ENCODE results near the gene FAIM2. TPM values are rescaled to one million over a fixed set of nuclear protein-coding genes. Genes with fewer than 3 reads are reported as not detected.

FAIM2 gene
- total and polyA plus RNA-seq, 2 experiments from 2014 or later = 0.61 to 2.0 TPM

GRCh38 chr12:49869816-49870500, 33.7 kb downstream of the FAIM2 start:
- Histone ChIP-seq H3K36me3 (ENCODE audit: insufficient read depth) (no peaks in the 10 kb centered on the region), H2AFZ (no peak overlapping the region), H3K4me3 (no peak overlapping the region), H3K9me2 (ENCODE audit: insufficient read depth) (no peaks in the 10 kb centered on the region), H3K27me3 (ENCODE audit: insufficient read depth) (no peaks in the 10 kb centered on the region), H3K4me2 (no peak overlapping the region), H3K4me1 (ENCODE audit: insufficient read depth) (no peaks in the 10 kb centered on the region; the same call in 1 of the 2 replicates), H3F3A (replicated peaks; ENCODE audit: low read depth) (no peaks in the 10 kb centered on the region), H3K27ac (ENCODE audit: low read depth) (no peak overlapping the region), H4K20me1 (replicated peaks; ENCODE audit: insufficient read depth) (no peaks in the 10 kb centered on the region), H3K79me2 (replicated peaks; ENCODE audit: insufficient read depth) (no peaks in the 10 kb centered on the region)
- H3K27me3 Mint-ChIP-seq (ENCODE audit: insufficient read depth, low read depth, poor library complexity) = peaks cover 17% of the 10 kb centered on the region
- DNase-seq (ENCODE audit: low spot score) = no peak
- TF ChIP-seq, protein P1, sequence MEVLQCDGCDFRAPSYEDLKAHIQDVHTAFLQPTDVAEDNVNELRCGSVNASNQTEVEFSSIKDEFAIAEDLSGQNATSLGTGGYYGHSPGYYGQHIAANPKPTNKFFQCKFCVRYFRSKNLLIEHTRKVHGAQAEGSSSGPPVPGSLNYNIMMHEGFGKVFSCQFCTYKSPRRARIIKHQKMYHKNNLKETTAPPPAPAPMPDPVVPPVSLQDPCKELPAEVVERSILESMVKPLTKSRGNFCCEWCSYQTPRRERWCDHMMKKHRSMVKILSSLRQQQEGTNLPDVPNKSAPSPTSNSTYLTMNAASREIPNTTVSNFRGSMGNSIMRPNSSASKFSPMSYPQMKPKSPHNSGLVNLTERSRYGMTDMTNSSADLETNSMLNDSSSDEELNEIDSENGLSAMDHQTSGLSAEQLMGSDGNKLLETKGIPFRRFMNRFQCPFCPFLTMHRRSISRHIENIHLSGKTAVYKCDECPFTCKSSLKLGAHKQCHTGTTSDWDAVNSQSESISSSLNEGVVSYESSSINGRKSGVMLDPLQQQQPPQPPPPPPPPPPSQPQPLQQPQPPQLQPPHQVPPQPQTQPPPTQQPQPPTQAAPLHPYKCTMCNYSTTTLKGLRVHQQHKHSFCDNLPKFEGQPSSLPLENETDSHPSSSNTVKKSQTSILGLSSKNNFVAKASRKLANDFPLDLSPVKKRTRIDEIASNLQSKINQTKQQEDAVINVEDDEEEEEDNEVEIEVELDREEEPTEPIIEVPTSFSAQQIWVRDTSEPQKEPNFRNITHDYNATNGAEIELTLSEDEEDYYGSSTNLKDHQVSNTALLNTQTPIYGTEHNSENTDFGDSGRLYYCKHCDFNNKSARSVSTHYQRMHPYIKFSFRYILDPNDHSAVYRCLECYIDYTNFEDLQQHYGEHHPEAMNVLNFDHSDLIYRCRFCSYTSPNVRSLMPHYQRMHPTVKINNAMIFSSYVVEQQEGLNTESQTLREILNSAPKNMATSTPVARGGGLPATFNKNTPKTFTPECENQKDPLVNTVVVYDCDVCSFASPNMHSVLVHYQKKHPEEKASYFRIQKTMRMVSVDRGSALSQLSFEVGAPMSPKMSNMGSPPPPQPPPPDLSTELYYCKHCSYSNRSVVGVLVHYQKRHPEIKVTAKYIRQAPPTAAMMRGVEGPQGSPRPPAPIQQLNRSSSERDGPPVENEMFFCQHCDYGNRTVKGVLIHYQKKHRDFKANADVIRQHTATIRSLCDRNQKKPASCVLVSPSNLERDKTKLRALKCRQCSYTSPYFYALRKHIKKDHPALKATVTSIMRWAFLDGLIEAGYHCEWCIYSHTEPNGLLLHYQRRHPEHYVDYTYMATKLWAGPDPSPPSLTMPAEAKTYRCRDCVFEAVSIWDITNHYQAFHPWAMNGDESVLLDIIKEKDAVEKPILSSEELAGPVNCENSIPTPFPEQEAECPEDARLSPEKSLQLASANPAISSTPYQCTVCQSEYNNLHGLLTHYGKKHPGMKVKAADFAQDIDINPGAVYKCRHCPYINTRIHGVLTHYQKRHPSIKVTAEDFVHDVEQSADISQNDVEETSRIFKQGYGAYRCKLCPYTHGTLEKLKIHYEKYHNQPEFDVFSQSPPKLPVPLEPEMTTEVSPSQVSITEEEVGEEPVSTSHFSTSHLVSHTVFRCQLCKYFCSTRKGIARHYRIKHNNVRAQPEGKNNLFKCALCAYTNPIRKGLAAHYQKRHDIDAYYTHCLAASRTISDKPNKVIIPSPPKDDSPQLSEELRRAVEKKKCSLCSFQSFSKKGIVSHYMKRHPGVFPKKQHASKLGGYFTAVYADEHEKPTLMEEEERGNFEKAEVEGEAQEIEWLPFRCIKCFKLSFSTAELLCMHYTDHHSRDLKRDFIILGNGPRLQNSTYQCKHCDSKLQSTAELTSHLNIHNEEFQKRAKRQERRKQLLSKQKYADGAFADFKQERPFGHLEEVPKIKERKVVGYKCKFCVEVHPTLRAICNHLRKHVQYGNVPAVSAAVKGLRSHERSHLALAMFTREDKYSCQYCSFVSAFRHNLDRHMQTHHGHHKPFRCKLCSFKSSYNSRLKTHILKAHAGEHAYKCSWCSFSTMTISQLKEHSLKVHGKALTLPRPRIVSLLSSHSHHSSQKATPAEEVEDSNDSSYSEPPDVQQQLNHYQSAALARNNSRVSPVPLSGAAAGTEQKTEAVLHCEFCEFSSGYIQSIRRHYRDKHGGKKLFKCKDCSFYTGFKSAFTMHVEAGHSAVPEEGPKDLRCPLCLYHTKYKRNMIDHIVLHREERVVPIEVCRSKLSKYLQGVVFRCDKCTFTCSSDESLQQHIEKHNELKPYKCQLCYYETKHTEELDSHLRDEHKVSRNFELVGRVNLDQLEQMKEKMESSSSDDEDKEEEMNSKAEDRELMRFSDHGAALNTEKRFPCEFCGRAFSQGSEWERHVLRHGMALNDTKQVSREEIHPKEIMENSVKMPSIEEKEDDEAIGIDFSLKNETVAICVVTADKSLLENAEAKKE (CRISPR knock-in tag; IDR thresholded peaks at IDR 0.05) = no peak
- TF ChIP-seq STAT1 (IDR thresholded peaks at IDR 0.05; ENCODE audit: unreplicated experiment) = no peak
- TF ChIP-seq CTCF (conservative IDR thresholded peaks at IDR 0.05; ENCODE audit: low read depth in 2 of 2) = no peak
- TF ChIP-seq ETS1 (IDR thresholded peaks at IDR 0.05) = no peak
- TF ChIP-seq JUNB (IDR thresholded peaks at IDR 0.05; ENCODE audit: unreplicated experiment) = no peak
- TF ChIP-seq POLR2AphosphoS5 (IDR thresholded peaks at IDR 0.05; ENCODE audit: low read depth) = no peak
- TF ChIP-seq ZNF114 (CRISPR knock-in tag; IDR thresholded peaks at IDR 0.05) = no peak
- TF ChIP-seq EZH2phosphoT487 (IDR thresholded peaks at IDR 0.05; ENCODE audit: unreplicated experiment) = no peak
- no peak for TF ChIP-seq ZNF331 (CRISPR knock-in tag; IDR thresholded peaks at IDR 0.05; ENCODE audit: low read depth)
- TF ChIP-seq, protein P2, sequence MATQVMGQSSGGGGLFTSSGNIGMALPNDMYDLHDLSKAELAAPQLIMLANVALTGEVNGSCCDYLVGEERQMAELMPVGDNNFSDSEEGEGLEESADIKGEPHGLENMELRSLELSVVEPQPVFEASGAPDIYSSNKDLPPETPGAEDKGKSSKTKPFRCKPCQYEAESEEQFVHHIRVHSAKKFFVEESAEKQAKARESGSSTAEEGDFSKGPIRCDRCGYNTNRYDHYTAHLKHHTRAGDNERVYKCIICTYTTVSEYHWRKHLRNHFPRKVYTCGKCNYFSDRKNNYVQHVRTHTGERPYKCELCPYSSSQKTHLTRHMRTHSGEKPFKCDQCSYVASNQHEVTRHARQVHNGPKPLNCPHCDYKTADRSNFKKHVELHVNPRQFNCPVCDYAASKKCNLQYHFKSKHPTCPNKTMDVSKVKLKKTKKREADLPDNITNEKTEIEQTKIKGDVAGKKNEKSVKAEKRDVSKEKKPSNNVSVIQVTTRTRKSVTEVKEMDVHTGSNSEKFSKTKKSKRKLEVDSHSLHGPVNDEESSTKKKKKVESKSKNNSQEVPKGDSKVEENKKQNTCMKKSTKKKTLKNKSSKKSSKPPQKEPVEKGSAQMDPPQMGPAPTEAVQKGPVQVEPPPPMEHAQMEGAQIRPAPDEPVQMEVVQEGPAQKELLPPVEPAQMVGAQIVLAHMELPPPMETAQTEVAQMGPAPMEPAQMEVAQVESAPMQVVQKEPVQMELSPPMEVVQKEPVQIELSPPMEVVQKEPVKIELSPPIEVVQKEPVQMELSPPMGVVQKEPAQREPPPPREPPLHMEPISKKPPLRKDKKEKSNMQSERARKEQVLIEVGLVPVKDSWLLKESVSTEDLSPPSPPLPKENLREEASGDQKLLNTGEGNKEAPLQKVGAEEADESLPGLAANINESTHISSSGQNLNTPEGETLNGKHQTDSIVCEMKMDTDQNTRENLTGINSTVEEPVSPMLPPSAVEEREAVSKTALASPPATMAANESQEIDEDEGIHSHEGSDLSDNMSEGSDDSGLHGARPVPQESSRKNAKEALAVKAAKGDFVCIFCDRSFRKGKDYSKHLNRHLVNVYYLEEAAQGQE (IDR thresholded peaks at IDR 0.05; ENCODE audit: unreplicated experiment) = no peak
- TF ChIP-seq CREB1 (CRISPR knock-in tag; IDR thresholded peaks at IDR 0.05; ENCODE audit: low read depth) = no peak
- no peak for TF ChIP-seq NANOG (IDR thresholded peaks at IDR 0.05; ENCODE audit: borderline replicate concordance)
- TF ChIP-seq EZH2 (IDR thresholded peaks at IDR 0.05; ENCODE audit: low read depth, unreplicated experiment) = no peak
- no peak overlapping the region for H3K27ac Mint-ChIP-seq
- peaks cover 7% of the 10 kb centered on the region for H3K4me1 Mint-ChIP-seq
- no peaks in the 10 kb centered on the region; the same call in 2 of the 3 replicates for H3K9me3 Mint-ChIP-seq
- no peak for ATAC-seq
- no peak overlapping the region for H3K4me3 Mint-ChIP-seq
- H3K36me3 Mint-ChIP-seq (ENCODE audit: low read depth) = no peaks in the 10 kb centered on the region

Data from GM23338 (cell line).